Measurements from ENCODE around the gene DUSP9.

The DUSP9 gene

DNA sequence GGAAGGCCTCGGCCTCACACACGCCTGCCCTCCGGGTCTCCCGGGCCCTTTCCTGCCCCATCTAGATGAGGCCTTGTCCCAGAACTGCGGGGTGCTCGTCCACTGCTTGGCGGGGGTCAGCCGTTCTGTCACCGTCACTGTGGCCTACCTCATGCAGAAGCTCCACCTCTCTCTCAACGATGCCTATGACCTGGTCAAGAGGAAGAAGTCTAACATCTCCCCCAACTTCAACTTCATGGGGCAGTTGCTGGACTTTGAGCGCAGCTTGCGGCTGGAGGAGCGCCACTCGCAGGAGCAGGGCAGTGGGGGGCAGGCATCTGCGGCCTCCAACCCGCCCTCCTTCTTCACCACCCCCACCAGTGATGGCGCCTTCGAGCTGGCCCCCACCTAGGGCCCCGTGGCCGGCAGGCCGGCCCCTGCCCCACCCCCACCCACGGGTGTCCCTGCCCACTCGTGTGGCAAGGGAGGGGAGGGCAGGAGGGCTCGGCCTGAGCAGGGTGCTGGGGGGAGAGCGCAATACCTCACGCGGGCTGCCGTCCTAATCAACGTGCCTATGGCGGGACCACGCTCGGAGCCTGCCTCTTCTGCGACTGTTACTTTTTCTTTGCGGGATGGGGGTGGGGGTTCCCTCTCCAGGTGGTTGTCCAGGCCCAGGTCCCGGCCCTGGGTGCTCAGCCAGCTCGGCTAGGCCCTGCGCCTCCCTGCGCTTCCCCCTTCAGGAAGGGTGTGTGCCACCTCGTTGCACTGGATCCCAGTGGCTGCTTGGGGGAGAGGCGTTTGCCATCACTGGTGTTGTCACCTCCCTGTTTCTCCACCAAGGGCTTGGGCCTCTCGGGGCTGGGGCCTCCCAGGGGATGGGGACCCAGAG is 3.1 kb downstream of the DUSP9 start:
- WGBS (ENCODE audit: insufficient coverage, insufficient read length): no CpG with 5 or more reads among the region's 41 CpGs
- H3K4me3 ChIP-seq (ENCODE audit: low read length): no peak overlapping the region
- no peaks in the 10 kb centered on the region for H3K36me3 ChIP-seq (ENCODE audit: control insufficient read depth, insufficient read depth, low read length)
- peaks cover 3% of the 10 kb centered on the region; the same call in 1 of the 2 replicates for H3K4me1 ChIP-seq (ENCODE audit: control insufficient read depth, insufficient read depth, low read length)
- peaks cover 33% of the 10 kb centered on the region for H3K27me3 ChIP-seq (ENCODE audit: control insufficient read depth, insufficient read depth, low read length)
- no peak overlapping the region for H3K27ac ChIP-seq (ENCODE audit: low read length)
- no peaks in the 10 kb centered on the region for H3K9me3 ChIP-seq (ENCODE audit: control insufficient read depth, insufficient read depth, low read length)
- no peak for DNase-seq (ENCODE audit: low read depth, low spot score)

DNA sequence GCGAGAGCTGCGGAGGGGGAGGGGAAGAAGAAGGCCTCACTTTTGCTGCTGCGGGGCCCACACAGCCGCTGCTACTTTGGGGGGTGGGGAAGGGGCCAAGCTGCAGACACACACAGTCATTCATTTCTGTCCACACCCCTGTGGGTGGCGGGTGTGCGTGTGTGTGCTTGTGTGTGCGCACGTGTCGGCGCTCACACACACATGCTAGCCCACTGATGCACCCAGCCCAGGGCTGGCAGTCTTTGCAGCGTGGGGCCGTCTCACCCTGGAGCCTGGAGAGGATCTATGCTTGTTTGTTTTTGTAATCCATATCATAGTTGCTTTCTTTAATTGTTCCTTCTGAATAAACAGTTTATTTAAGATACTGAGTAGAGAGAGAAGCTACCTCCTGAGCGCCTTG is 4.0 kb downstream of the DUSP9 start:
- peaks cover 25% of the 10 kb centered on the region for H3K27me3 ChIP-seq (ENCODE audit: control insufficient read depth, insufficient read depth, low read length)
- no peaks in the 10 kb centered on the region for H3K9me3 ChIP-seq (ENCODE audit: control insufficient read depth, insufficient read depth, low read length)
- H3K27ac ChIP-seq (ENCODE audit: low read length): no peak overlapping the region
- peaks cover 3% of the 10 kb centered on the region; the same call in 1 of the 2 replicates for H3K4me1 ChIP-seq (ENCODE audit: control insufficient read depth, insufficient read depth, low read length)
- H3K36me3 ChIP-seq (ENCODE audit: control insufficient read depth, insufficient read depth, low read length): no peaks in the 10 kb centered on the region
- no peak for DNase-seq (ENCODE audit: low read depth, low spot score)
- no peak overlapping the region for H3K4me3 ChIP-seq (ENCODE audit: low read length)
- no CpG with 5 or more reads among the region's 13 CpGs for WGBS (ENCODE audit: insufficient coverage, insufficient read length)

GRCh38 chrX:153651540-153652079 is 4.6 kb downstream of the DUSP9 start:
- no peak for DNase-seq (ENCODE audit: low read depth, low spot score)
- peaks cover 3% of the 10 kb centered on the region; the same call in 1 of the 2 replicates for H3K4me1 ChIP-seq (ENCODE audit: control insufficient read depth, insufficient read depth, low read length)
- no peaks in the 10 kb centered on the region for H3K9me3 ChIP-seq (ENCODE audit: control insufficient read depth, insufficient read depth, low read length)
- peaks cover 18% of the 10 kb centered on the region for H3K27me3 ChIP-seq (ENCODE audit: control insufficient read depth, insufficient read depth, low read length)
- WGBS (ENCODE audit: insufficient coverage, insufficient read length): no CpG with 5 or more reads among the region's 9 CpGs
- H3K27ac ChIP-seq (ENCODE audit: low read length): no peak overlapping the region
- H3K36me3 ChIP-seq (ENCODE audit: control insufficient read depth, insufficient read depth, low read length): no peaks in the 10 kb centered on the region
- H3K4me3 ChIP-seq (ENCODE audit: low read length): no peak overlapping the region

DNA sequence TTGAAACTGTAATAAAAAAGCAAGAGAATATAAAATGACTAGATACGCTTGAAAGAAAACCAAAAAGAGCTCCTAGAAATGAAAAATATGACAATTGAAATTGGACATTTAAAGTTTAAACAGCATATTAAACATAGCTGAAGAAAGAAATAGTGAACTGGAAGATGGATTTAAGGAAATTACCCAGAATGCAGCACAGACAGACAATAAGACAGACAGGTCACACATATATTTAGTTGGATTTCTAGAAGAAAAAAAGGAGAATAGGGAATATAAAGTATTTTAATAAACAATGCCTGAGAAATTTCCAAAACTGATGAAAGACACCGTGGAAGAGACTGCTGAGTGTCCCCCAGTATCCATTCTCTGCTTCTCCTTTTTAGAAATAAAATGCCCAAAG is 6.6 kb downstream of the DUSP9 start:
- H3K9me3 ChIP-seq (ENCODE audit: control insufficient read depth, insufficient read depth, low read length): no peaks in the 10 kb centered on the region

GRCh38 chrX:153657161-153657560 is 10.2 kb downstream of the DUSP9 start:
- Histone ChIP-seq H3K27me3 (ENCODE audit: control insufficient read depth, insufficient read depth, low read length) (no peaks in the 10 kb centered on the region), H3K36me3 (ENCODE audit: control insufficient read depth, insufficient read depth, low read length) (no peaks in the 10 kb centered on the region), H3K4me1 (ENCODE audit: control insufficient read depth, insufficient read depth, low read length) (no peaks in the 10 kb centered on the region), H3K27ac (ENCODE audit: low read length) (no peak overlapping the region), H3K4me3 (ENCODE audit: low read length) (no peak overlapping the region), H3K9me3 (ENCODE audit: control insufficient read depth, insufficient read depth, low read length) (no peaks in the 10 kb centered on the region)
- no peak for DNase-seq (ENCODE audit: low read depth, low spot score)
- WGBS (ENCODE audit: insufficient coverage, insufficient read length): no CpG with 5 or more reads among the region's 9 CpGs

More for the DNA sequence above, 6.6 kb downstream of the DUSP9 start:
- H3K27me3 ChIP-seq (ENCODE audit: control insufficient read depth, insufficient read depth, low read length): peaks cover 6% of the 10 kb centered on the region
- no peak overlapping the region for H3K27ac ChIP-seq (ENCODE audit: low read length)
- 0 out of 2 replicates have a peak, but pooled peaks cover 2% of the 10 kb centered on the region for H3K4me1 ChIP-seq (ENCODE audit: control insufficient read depth, insufficient read depth, low read length)
- no peak overlapping the region for H3K4me3 ChIP-seq (ENCODE audit: low read length)
- WGBS (ENCODE audit: insufficient coverage, insufficient read length): no CpG with 5 or more reads among the region's 2 CpGs
- H3K36me3 ChIP-seq (ENCODE audit: control insufficient read depth, insufficient read depth, low read length): no peaks in the 10 kb centered on the region
- DNase-seq (ENCODE audit: low read depth, low spot score): no peak

DNA sequence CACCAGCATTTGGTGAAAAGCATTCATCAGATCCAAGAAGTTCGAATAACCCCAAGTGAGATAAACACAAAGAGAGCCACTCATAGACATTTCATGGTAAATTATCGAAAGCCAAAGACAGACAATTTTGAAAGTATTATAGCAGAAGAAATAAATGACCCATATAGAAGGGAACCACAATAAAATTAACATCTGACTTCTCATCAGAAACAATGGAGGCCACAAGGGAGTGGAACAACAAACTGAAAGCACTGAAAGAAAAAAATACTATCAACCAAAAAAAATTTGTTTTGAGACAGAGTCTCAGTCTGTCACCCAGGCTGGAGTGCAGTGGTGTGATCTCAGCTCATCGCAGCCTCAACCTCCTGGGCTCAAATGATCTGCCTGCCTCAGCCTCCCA is 12.3 kb downstream of the DUSP9 start:
- H3K4me3 ChIP-seq (ENCODE audit: low read length): no peak overlapping the region
- H3K9me3 ChIP-seq (ENCODE audit: control insufficient read depth, insufficient read depth, low read length): no peaks in the 10 kb centered on the region
- H3K27me3 ChIP-seq (ENCODE audit: control insufficient read depth, insufficient read depth, low read length): no peaks in the 10 kb centered on the region
- no peak for DNase-seq (ENCODE audit: low read depth, low spot score)
- H3K27ac ChIP-seq (ENCODE audit: low read length): no peak overlapping the region
- H3K4me1 ChIP-seq (ENCODE audit: control insufficient read depth, insufficient read depth, low read length): no peaks in the 10 kb centered on the region
- H3K36me3 ChIP-seq (ENCODE audit: control insufficient read depth, insufficient read depth, low read length): no peaks in the 10 kb centered on the region
- WGBS (ENCODE audit: insufficient coverage, insufficient read length): no CpG with 5 or more reads among the region's 3 CpGs

DNA sequence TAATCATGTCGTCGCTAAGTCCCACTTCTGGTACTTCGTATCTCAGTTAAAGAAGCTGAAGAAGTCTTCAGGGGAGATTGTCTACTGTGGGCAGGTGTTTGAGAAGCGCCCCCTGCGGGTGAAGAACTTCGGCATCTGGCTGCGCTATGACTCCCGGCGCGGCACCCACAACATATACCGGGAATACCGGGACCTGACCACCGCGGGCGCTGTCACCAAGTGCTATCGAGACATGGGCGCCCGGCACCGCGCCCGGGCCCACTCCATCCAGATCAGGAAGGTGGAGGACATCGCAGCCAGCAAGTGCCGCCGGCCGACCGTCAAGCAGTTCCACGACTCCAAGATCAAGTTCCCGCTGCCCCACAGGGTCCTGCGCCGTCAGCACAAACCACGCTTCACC is 15.3 kb downstream of the DUSP9 start:
- Histone ChIP-seq H3K27ac (ENCODE audit: low read length) (no peak overlapping the region), H3K36me3 (ENCODE audit: control insufficient read depth, insufficient read depth, low read length) (no peaks in the 10 kb centered on the region), H3K4me3 (ENCODE audit: low read length) (no peak overlapping the region; the same call in 1 of the 2 replicates), H3K9me3 (ENCODE audit: control insufficient read depth, insufficient read depth, low read length) (no peaks in the 10 kb centered on the region), H3K4me1 (ENCODE audit: control insufficient read depth, insufficient read depth, low read length) (no peaks in the 10 kb centered on the region), H3K27me3 (ENCODE audit: control insufficient read depth, insufficient read depth, low read length) (no peaks in the 10 kb centered on the region)
- no peak for DNase-seq (ENCODE audit: low read depth, low spot score)
- WGBS (ENCODE audit: insufficient coverage, insufficient read length): no CpG with 5 or more reads among the region's 31 CpGs

- no CpG with 5 or more reads among the region's 9 CpGs for WGBS (ENCODE audit: insufficient coverage, insufficient read length)
- Histone ChIP-seq H3K27me3 (ENCODE audit: control insufficient read depth, insufficient read depth, low read length) (no peaks in the 10 kb centered on the region), H3K4me1 (ENCODE audit: control insufficient read depth, insufficient read depth, low read length) (no peaks in the 10 kb centered on the region), H3K4me3 (ENCODE audit: low read length) (no peak overlapping the region), H3K36me3 (ENCODE audit: control insufficient read depth, insufficient read depth, low read length) (no peaks in the 10 kb centered on the region), H3K9me3 (ENCODE audit: control insufficient read depth, insufficient read depth, low read length) (no peaks in the 10 kb centered on the region), H3K27ac (ENCODE audit: low read length) (no peak overlapping the region)
- DNase-seq (ENCODE audit: low read depth, low spot score): no peak
Observed at GRCh38 chrX:153665726-153666306, 18.8 kb downstream of the DUSP9 start.

- no peak overlapping the region; the same call in 1 of the 2 replicates for H3K4me3 ChIP-seq (ENCODE audit: low read length)
- no CpG with 5 or more reads among the region's 11 CpGs for WGBS (ENCODE audit: insufficient coverage, insufficient read length)
- H3K36me3 ChIP-seq (ENCODE audit: control insufficient read depth, insufficient read depth, low read length): no peaks in the 10 kb centered on the region
- H3K27ac ChIP-seq (ENCODE audit: low read length): no peak overlapping the region
- H3K27me3 ChIP-seq (ENCODE audit: control insufficient read depth, insufficient read depth, low read length): no peaks in the 10 kb centered on the region
- DNase-seq (ENCODE audit: low read depth, low spot score): no peak
- H3K9me3 ChIP-seq (ENCODE audit: control insufficient read depth, insufficient read depth, low read length): no peaks in the 10 kb centered on the region
- H3K4me1 ChIP-seq (ENCODE audit: control insufficient read depth, insufficient read depth, low read length): no peaks in the 10 kb centered on the region
Observed at GRCh38 chrX:153667281-153667955, 20.4 kb downstream of the DUSP9 start.

DNA sequence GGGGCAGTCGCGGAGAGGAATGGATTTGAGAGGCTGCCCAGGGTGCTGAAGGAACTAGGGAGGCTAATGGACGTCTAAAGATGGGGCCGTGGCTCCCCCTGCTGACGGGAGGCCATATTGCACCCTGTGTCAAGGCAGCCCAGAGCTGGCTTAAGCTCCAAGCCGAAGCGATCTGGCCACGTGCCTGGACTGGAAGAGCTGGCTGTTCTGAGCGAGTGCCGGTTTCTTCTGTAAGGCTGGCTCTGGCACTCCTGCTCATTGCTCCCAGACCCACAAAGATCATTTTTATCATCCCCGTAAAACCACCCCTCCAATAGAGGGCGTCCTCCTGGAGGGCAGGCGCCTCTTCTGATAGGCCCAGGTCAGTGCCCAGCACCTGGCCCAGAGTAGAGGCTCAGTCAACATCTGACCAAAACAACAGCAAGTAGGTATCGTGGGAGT is 21.0 kb downstream of the DUSP9 start:
- Histone ChIP-seq H3K27ac (ENCODE audit: low read length) (no peak overlapping the region), H3K36me3 (ENCODE audit: control insufficient read depth, insufficient read depth, low read length) (no peaks in the 10 kb centered on the region), H3K4me1 (ENCODE audit: control insufficient read depth, insufficient read depth, low read length) (peaks cover 2% of the 10 kb centered on the region; the same call in 1 of the 2 replicates), H3K27me3 (ENCODE audit: control insufficient read depth, insufficient read depth, low read length) (no peaks in the 10 kb centered on the region), H3K9me3 (ENCODE audit: control insufficient read depth, insufficient read depth, low read length) (no peaks in the 10 kb centered on the region), H3K4me3 (ENCODE audit: low read length) (no peak overlapping the region; the same call in 1 of the 2 replicates)
- no peak for DNase-seq (ENCODE audit: low read depth, low spot score)
- WGBS (ENCODE audit: insufficient coverage, insufficient read length): no CpG with 5 or more reads among the region's 14 CpGs

Measured in iPS DF 6.9 (cell line).